A549 (cell line): ENCODE measurements around the gene SERPINB11. TPM values are rescaled to one million over a fixed set of nuclear protein-coding genes. Genes with fewer than 3 reads are reported as not detected.

Experiments used
- ATAC-seq, 2 experiments: fragments of 200-7000 bp in 1 of 2; fragments of >200 bp in 1 of 2; cut with Nextera tagmentation in 1 of 2; cut with Tn5 transposase in 1 of 2; 3 replicates each; pipeline versions ENCODE4 v1.8.0 to v1.9.1; 2018 to 2020; ENCODE audit warnings: mild to moderate bottlenecking in 1 of 2, moderate library complexity in 1 of 2
- CTCF ChIA-PET: fragments of 300-600 bp; sonication (Branson Sonifier 250); formaldehyde crosslinking; extraction: SDS; loops from one replicate; lab custom pipeline; 2021; ENCODE audit warnings: antibody characterized with exemption, inconsistent platforms; lab: Yijun Ruan, JAX
- POLR2A ChIA-PET: fragments of 350-600 bp; formaldehyde crosslinking; extraction: SDS; loops from one replicate; lab custom pipeline; 2021; ENCODE audit warnings: antibody characterized with exemption, inconsistent platforms; lab: Yijun Ruan, JAX
- DNase-seq, 2 experiments: peaks; one replicate each; pipeline versions ENCODE4 v3.0.0 to v3.0.0-alpha.2; 2011 to 2016; ENCODE audit warnings: low read depth in 1 of 2, low spot score in 1 of 2
- FAIRE-seq: peaks from 2 replicates; lab custom pipeline; 2011; peaks lifted over from hg19 to GRCh38; lab: Jason Lieb, UNC
- H3K27ac ChIP-seq, 2 experiments: fragments of >200 bp; sonication (Bioruptor Twin); formaldehyde crosslinking; 3 replicates each; pipeline ENCODE4 v1.5.1; 2016 to 2017
- H3K4me1 ChIP-seq: fragments of >200 bp; sonication (Bioruptor Twin); formaldehyde crosslinking; 3 replicates; pipeline ENCODE4 v1.6.1; 2016
- H3K4me2 ChIP-seq: fragments of >200 bp; sonication (Bioruptor Twin); formaldehyde crosslinking; 3 replicates; pipeline ENCODE4 v1.6.1; 2016
- H3K4me3 ChIP-seq: fragments of >200 bp; sonication (Bioruptor Twin); formaldehyde crosslinking; 3 replicates; pipeline ENCODE4 v1.5.1; 2016
- H3K9me3 ChIP-seq: fragments of >200 bp; sonication (Bioruptor Twin); formaldehyde crosslinking; 3 replicates; pipeline ENCODE4 v1.6.1; 2016
- BCL3 ChIP-seq: fragments of >200 bp; sonication (Bioruptor Twin); formaldehyde crosslinking; IDR thresholded peaks from 3 replicates; pipeline ENCODE4 v1.6.1; 2016
- CBX8 ChIP-seq: fragments of 200-600 bp; sonication (generic); IDR thresholded peaks from 2 replicates; pipeline ENCODE4 v1.6.1; 2016
- EHF ChIP-seq: fragments of 250-450 bp; sonication (Bioruptor Pico); IDR thresholded peaks from 2 replicates; pipeline ENCODE4 v1.5.0; 2020; ENCODE audit warnings: mild to moderate bottlenecking
- EHMT2 ChIP-seq: fragments of 200-600 bp; sonication (generic); IDR thresholded peaks from 2 replicates; pipeline ENCODE4 v1.6.1; 2016; ENCODE audit warnings: antibody characterized with exemption, low read depth, mild to moderate bottlenecking, moderate library complexity
- ELK1 ChIP-seq: fragments of 150-350 bp; IDR thresholded peaks from 2 replicates; pipeline ENCODE4 v1.6.1; 2014; ENCODE audit warnings: low read depth, mild to moderate bottlenecking, low read length
- EP300 ChIP-seq, 2 experiments: fragments of >200 bp; sonication (Bioruptor Twin); formaldehyde crosslinking; IDR thresholded peaks; 2 replicates in 1 of 2; 3 replicates in 1 of 2; pipeline ENCODE4 v1.6.1; 2016 to 2017
- ESRRA ChIP-seq: fragments of 150-350 bp; IDR thresholded peaks from 2 replicates; pipeline ENCODE4 v1.6.1; 2014; ENCODE audit warnings: mild to moderate bottlenecking, low read length, borderline replicate concordance
- FOSB ChIP-seq: fragments of 250-450 bp; sonication (Bioruptor Pico); IDR thresholded peaks from 2 replicates; pipeline ENCODE4 v1.5.0; 2020; ENCODE audit warnings: mild to moderate bottlenecking, moderate library complexity
- FOSL2 ChIP-seq, 2 experiments: fragments of 450-650 bp in 1 of 2; fragments of >200 bp in 1 of 2; sonication (Bioruptor Twin) in 1 of 2; formaldehyde crosslinking; IDR thresholded peaks; 2 replicates each; pipeline versions ENCODE4 v1.5.0 to v1.6.1; 2016 to 2020; ENCODE audit warnings: mild to moderate bottlenecking in 1 of 2, moderate library complexity in 1 of 2
- HDAC2 ChIP-seq: fragments of 200-600 bp; sonication (generic); IDR thresholded peaks from 2 replicates; pipeline ENCODE4 v1.6.1; 2016
- HES2 ChIP-seq: fragments of >200 bp; sonication (Bioruptor Twin); formaldehyde crosslinking; IDR thresholded peaks from 2 replicates; pipeline ENCODE4 v1.6.1; 2016
- HOXA7 ChIP-seq: fragments of 250-450 bp; sonication (Bioruptor Pico); IDR thresholded peaks from 2 replicates; pipeline ENCODE4 v1.5.0; 2020; ENCODE audit warnings: mild to moderate bottlenecking, moderate library complexity
- HOXB13 ChIP-seq: fragments of 250-450 bp; sonication (Bioruptor Pico); IDR thresholded peaks from 2 replicates; pipeline ENCODE4 v1.5.0; 2020; ENCODE audit warnings: low read depth, mild to moderate bottlenecking, moderate library complexity
- HOXB5 ChIP-seq: fragments of 250-450 bp; sonication (Bioruptor Pico); IDR thresholded peaks from 2 replicates; pipeline ENCODE4 v1.5.0; 2020; ENCODE audit warnings: mild to moderate bottlenecking, moderate library complexity
- JUN ChIP-seq, 2 experiments: fragments of >200 bp; sonication (Bioruptor Twin); formaldehyde crosslinking; IDR thresholded peaks; 2 replicates in 1 of 2; 3 replicates in 1 of 2; pipeline ENCODE4 v1.6.1; 2016 to 2017
- JUNB ChIP-seq: fragments of >200 bp; sonication (Bioruptor Twin); formaldehyde crosslinking; IDR thresholded peaks from 2 replicates; pipeline ENCODE4 v1.6.1; 2016
- MAFK ChIP-seq: fragments of 450-650 bp; IDR thresholded peaks from 2 replicates; pipeline ENCODE4 v1.6.1; 2014; ENCODE audit not compliant: partially characterized antibody
- MAX ChIP-seq: IDR thresholded peaks from 2 replicates; pipeline ENCODE4 v1.6.1; 2012
- MYC ChIP-seq: IDR thresholded peaks from 2 replicates; pipeline ENCODE4 v1.6.1; 2012; ENCODE audit warnings: mild to moderate bottlenecking, inconsistent platforms, low read length, improper control_type of control experiment, borderline replicate concordance
- NPAS2 ChIP-seq: fragments of 250-450 bp; sonication (Bioruptor Pico); IDR thresholded peaks from 2 replicates; pipeline ENCODE4 v1.8.0; 2022; ENCODE audit warnings: mild to moderate bottlenecking, moderate library complexity, borderline replicate concordance
- PHF8 ChIP-seq: fragments of 200-600 bp; sonication (generic); IDR thresholded peaks from 2 replicates; pipeline ENCODE4 v1.6.1; 2016; ENCODE audit warnings: low read depth, mild to moderate bottlenecking, antibody characterized with exemption, moderate library complexity, borderline replicate concordance
- POLR2A ChIP-seq: IDR thresholded peaks from 2 replicates; pipeline ENCODE4 v1.6.1; 2012; ENCODE audit warnings: mild to moderate bottlenecking, low read length
- RARB ChIP-seq: fragments of 250-450 bp; sonication (Bioruptor Pico); IDR thresholded peaks from 2 replicates; pipeline ENCODE4 v1.8.0; 2021; ENCODE audit warnings: mild to moderate bottlenecking, moderate library complexity
- RCOR1 ChIP-seq: fragments of 150-350 bp; IDR thresholded peaks from 2 replicates; pipeline ENCODE4 v1.6.1; 2014; ENCODE audit warnings: antibody characterized with exemption, low read length, low read depth
- SMC3 ChIP-seq: fragments of >200 bp; sonication (Bioruptor Twin); formaldehyde crosslinking; IDR thresholded peaks from 3 replicates; pipeline ENCODE4 v1.6.1; 2018; ENCODE audit warnings: inconsistent platforms
- SREBF2 ChIP-seq: fragments of 450-650 bp; IDR thresholded peaks from 2 replicates; pipeline ENCODE4 v1.6.1; 2014; ENCODE audit warnings: mild to moderate bottlenecking, moderate library complexity
- TFCP2L1 ChIP-seq: fragments of 250-450 bp; sonication (Bioruptor Pico); IDR thresholded peaks from 2 replicates; pipeline ENCODE4 v1.5.0; 2021; ENCODE audit warnings: mild to moderate bottlenecking
- TP53 ChIP-seq: fragments of 250-450 bp; sonication (Bioruptor Pico); IDR thresholded peaks from 2 replicates; pipeline ENCODE4 v1.5.0; 2021; ENCODE audit warnings: mild to moderate bottlenecking, moderate library complexity
- WGBS: methylation state at CpG from one replicate; pipeline ENCODE4 v1.1.6; 2017; ENCODE audit errors: missing lambda C conversion rate; 5-methylcytosine and 5-hydroxymethylcytosine counted together
- polyA plus RNA-seq, 4 experiments: library from polyadenylated mRNA; depleted of rRNA in 3 of 4; stranded (reverse); fragments of >200 nt; fragmentation: RNase III in 1 of 4; extraction: RNeasy Plus Mini Kit Qiagen cat#74134 plus additional on column Dnase treatment in 1 of 4; gene quantifications; 2 replicates in 3 of 4; 3 replicates in 1 of 4; pipeline ENCODE4 v1.2.3, GENCODE V29; 2011 to 2017

SERPINB11 gene
- polyA plus RNA-seq, 2 of the 4 experiments (the other 2 are of a cell fraction): 0.22 TPM; not detected in 1

GRCh38 chr18:63707816-63708215, 5.1 kb downstream of the SERPINB11 start (continued):
- TF ChIP-seq HOXB5 (CRISPR knock-in tag): no peak
- no peak for TF ChIP-seq EHF (CRISPR knock-in tag)

- DNase-seq: no peak
- TF ChIP-seq TFCP2L1 (CRISPR knock-in tag) (no peak), EP300 (IDR thresholded peaks at IDR 0.05) (no peak), HOXB5 (CRISPR knock-in tag) (no peak), HOXA7 (CRISPR knock-in tag) (no peak), PHF8 (no peak), JUNB (no peak), HES2 (no peak), HOXB13 (CRISPR knock-in tag) (no peak), EHF (CRISPR knock-in tag) (no peak), HDAC2 (no peak), FOSL2 (IDR thresholded peaks at IDR 0.05) (no peak), FOSL2 (CRISPR knock-in tag; IDR thresholded peaks at IDR 0.05) (no peak), FOSB (CRISPR knock-in tag) (no peak), MYC (no peak), POLR2A (no peak), RCOR1 (no peak), ELK1 (no peak), NPAS2 (CRISPR knock-in tag) (no peak), JUN (IDR thresholded peaks at IDR 0.05) (no peak), MAFK (no peak)
- TF ChIP-seq, all 56 proteins: peak for 0
- H3K4me2 ChIP-seq: no peak overlapping the region
- no peaks in the 10 kb centered on the region for H3K4me1 ChIP-seq
- FAIRE-seq (no peak), ATAC-seq (no peak)
- no peaks in the 10 kb centered on the region for H3K9me3 ChIP-seq
- no peak overlapping the region for H3K4me3 ChIP-seq
- ChIA-PET CTCF (no interaction called here), POLR2A (no interaction called here)
- H3K27ac ChIP-seq: no peak overlapping the region
- WGBS: 20% methylated on average over 3 of the region's 3 CpGs
Measured at GRCh38 chr18:63708650-63709049, 5.9 kb downstream of the SERPINB11 start.

GRCh38 chr18:63725682-63726480, 23.1 kb downstream of the SERPINB11 start:
- WGBS: 11% methylated on average over 3 of the region's 3 CpGs
- Histone ChIP-seq H3K9me3 (no peaks in the 10 kb centered on the region), H3K27ac (no peak overlapping the region), H3K4me1 (no peaks in the 10 kb centered on the region), H3K4me2 (no peak overlapping the region), H3K4me3 (no peak overlapping the region)
- ATAC-seq (no peak), DNase-seq (no peak), FAIRE-seq (no peak)
- ChIA-PET POLR2A (no interaction called here), CTCF (no interaction called here)
- no peak for TF ChIP-seq EHF (CRISPR knock-in tag)
- TF ChIP-seq BCL3: no peak
- TF ChIP-seq FOSL2 (IDR thresholded peaks at IDR 0.05): no peak
- TF ChIP-seq FOSL2 (CRISPR knock-in tag; IDR thresholded peaks at IDR 0.05): no peak
- TF ChIP-seq CBX8: no peak
- TF ChIP-seq ESRRA: no peak
- no peak for TF ChIP-seq MAX
- TF ChIP-seq SMC3: no peak
- TF ChIP-seq RARB (CRISPR knock-in tag): no peak
- TF ChIP-seq TP53 (CRISPR knock-in tag): no peak
- no peak for TF ChIP-seq SREBF2
- TF ChIP-seq EP300 (IDR thresholded peaks at IDR 0.05): no peak
- no peak for TF ChIP-seq ELK1
- no peak for TF ChIP-seq JUN (IDR thresholded peaks at IDR 0.05)
- TF ChIP-seq EHMT2: no peak
